ENCODE results near the gene ABHD11. TPM values are rescaled to one million over a fixed set of nuclear protein-coding genes. Genes with fewer than 3 reads are reported as not detected.
A peak's percentile ranks its signal among the peaks of the same experiment; 100 is the strongest.

ABHD11 gene
- total and polyA plus RNA-seq, 9 of the 15 experiments (the other 6 are each of a cell fraction or from before 2014, with no cell fraction given): 7.7 to 44.2 (median 18.9) TPM

DNA sequence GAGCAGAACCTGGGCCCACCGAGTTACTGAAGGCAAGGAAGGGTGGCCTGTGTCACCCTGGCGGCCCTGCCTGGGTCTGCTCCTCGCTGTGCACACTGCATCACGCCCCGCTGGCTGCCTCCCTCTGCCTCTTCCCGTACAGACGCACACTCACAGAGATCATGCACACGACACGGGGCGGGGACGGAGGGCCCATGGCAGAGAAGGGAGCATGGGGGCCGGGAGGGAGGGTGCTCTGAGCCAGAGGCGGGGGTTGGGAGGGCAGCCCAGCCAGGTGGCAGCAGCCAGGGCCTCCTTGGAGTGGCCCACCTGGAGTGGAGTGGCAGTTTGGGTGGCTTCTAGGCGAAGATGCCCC is 38.6 kb downstream of the ABHD11 start:
- no peak for ATAC-seq
- no peak for DNase-seq (ENCODE audit: extremely low read depth in 1 of 4, low spot score in 3 of 4)
- peaks cover 9 to 45% of the 10 kb centered on the region in 2 experiments; a peak in 4 of 5 replicates for H3K4me1 ChIP-seq (replicated peaks in 1 of 2; ENCODE audit: control insufficient read depth in 2 of 2, insufficient read depth in 2 of 2, low read length in 2 of 2)
- H4K20me1 ChIP-seq (replicated peaks; ENCODE audit: control insufficient read depth, insufficient read depth, low read length): peaks cover 19% of the 10 kb centered on the region
- POLR2A ChIA-PET: interaction anchor here (0.6 to 2.3 kb wide), 5 partner anchors 9 to 101 kb away, joined by 3 to 10 read pairs (median 3); no protein-coding TSS in a partner anchor
- no peak overlapping the region for H2AFZ ChIP-seq (ENCODE audit: low read depth, low read length)
- H3K4me2 ChIP-seq (ENCODE audit: insufficient read depth, low read length): no peak overlapping the region
- peak overlapping the region in 1 of 2 experiments; percentile 61; a peak in 1 of 4 replicates for H3K9ac ChIP-seq (ENCODE audit: insufficient read depth in 1 of 2, low read depth in 2 of 2, low read length in 2 of 2)
- H3K79me2 ChIP-seq (ENCODE audit: control insufficient read depth, insufficient read depth, low read length): no peaks in the 10 kb centered on the region
- CTCF ChIA-PET (ENCODE audit: low intra/inter-chr PET ratio): no interaction called here
- no peak overlapping the region for H3K4me3 ChIP-seq
- no peak for FAIRE-seq
- H3K9me1 ChIP-seq (ENCODE audit: control insufficient read depth, insufficient read depth, low read length): no peaks in the 10 kb centered on the region
- 83% methylated on average over 12 of the region's 14 CpGs for WGBS (ENCODE audit: insufficient coverage, low coverage, missing lambda C conversion rate)
- no TSS peak for BruUV-seq (replicated peaks)
- intact Hi-C loops (cut with micrococcal nuclease) (no loop called here), in situ Hi-C loops (cut with MboI) (no loop called here)
- TF ChIP-seq NELFE (IDR thresholded peaks at IDR 0.05; ENCODE audit: insufficient read depth, insufficient read length) (no peak), POLR2G (IDR thresholded peaks at IDR 0.05; ENCODE audit: low read depth, low read length) (peak; percentile 67), ZC3H4 (CRISPR knock-in tag; IDR thresholded peaks at IDR 0.05; ENCODE audit: borderline replicate concordance) (no peak)
- TF ChIP-seq, protein P1, sequence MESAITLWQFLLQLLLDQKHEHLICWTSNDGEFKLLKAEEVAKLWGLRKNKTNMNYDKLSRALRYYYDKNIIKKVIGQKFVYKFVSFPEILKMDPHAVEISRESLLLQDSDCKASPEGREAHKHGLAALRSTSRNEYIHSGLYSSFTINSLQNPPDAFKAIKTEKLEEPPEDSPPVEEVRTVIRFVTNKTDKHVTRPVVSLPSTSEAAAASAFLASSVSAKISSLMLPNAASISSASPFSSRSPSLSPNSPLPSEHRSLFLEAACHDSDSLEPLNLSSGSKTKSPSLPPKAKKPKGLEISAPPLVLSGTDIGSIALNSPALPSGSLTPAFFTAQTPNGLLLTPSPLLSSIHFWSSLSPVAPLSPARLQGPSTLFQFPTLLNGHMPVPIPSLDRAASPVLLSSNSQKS (CRISPR knock-in tag; IDR thresholded peaks at IDR 0.05): no peak
- no peaks in the 10 kb centered on the region; a peak in 1 of 5 replicates for H3K27me3 ChIP-seq (ENCODE audit: control insufficient read depth in 2 of 2, insufficient read depth in 2 of 2, low read length in 2 of 2)
- no peaks in the 10 kb centered on the region for H3K9me3 ChIP-seq (replicated peaks; ENCODE audit: control insufficient read depth, insufficient read depth, low read depth, low read length)
- H3K27ac ChIP-seq (ENCODE audit: extremely low read depth, low read depth, low read length): no peak overlapping the region
- H3K36me3 ChIP-seq (ENCODE audit: control insufficient read depth, insufficient read depth, low read length): peaks cover 69% of the 10 kb centered on the region; the same call in 2 of the 3 replicates

All from K562 (cell line).